Central memory CD8-positive, alpha-beta T cell (primary cell): ENCODE measurements around the gene UMAD1.

ENCODE experiments used
- ATAC-seq: fragments of 150-1000 bp; cut with Tn5 transposase; replicated peaks from 2 replicates; pipeline ENCODE4 v1.10.0; 2022; ENCODE audit warnings: mild to moderate bottlenecking, moderate FRiP score, moderate number of reproducible peaks; ENCODE audit not compliant: poor library complexity, severe bottlenecking; ENCODE audit errors: extremely low read depth
- DNase-seq, 2 donors: peaks; one replicate each; pipeline ENCODE4 v3.0.0; 2021; ENCODE audit warnings: low spot score in 2 of 2
- H3K27ac Mint-ChIP-seq: one replicate; pipeline ENCODE4 v1.8.0; 2022; ENCODE audit warnings: low read depth, mild to moderate bottlenecking, moderate library complexity, mixed read lengths
- H3K27me3 Mint-ChIP-seq: one replicate; pipeline ENCODE4 v1.8.0; 2022; ENCODE audit warnings: mixed read lengths
- H3K36me3 Mint-ChIP-seq: one replicate; pipeline ENCODE4 v1.8.0; 2022; ENCODE audit warnings: mild to moderate bottlenecking, moderate library complexity, mixed read lengths; ENCODE audit not compliant: insufficient read depth
- H3K4me1 Mint-ChIP-seq: one replicate; pipeline ENCODE4 v1.8.0; 2022; ENCODE audit warnings: mixed read lengths
- H3K4me3 Mint-ChIP-seq: one replicate; pipeline ENCODE4 v1.8.0; 2022; ENCODE audit warnings: mild to moderate bottlenecking, moderate library complexity, mixed read lengths
- H3K9me3 Mint-ChIP-seq: one replicate; pipeline ENCODE4 v1.8.0; 2022; ENCODE audit warnings: mixed read lengths

UMAD1 gene

GRCh38 chr7:7851991-7852390, 211.4 kb downstream of the UMAD1 start:
- ATAC-seq (no peak), DNase-seq (no peak)
- Mint-ChIP-seq H3K27me3 (no peaks in the 10 kb centered on the region), H3K27ac (peak overlapping the region; percentile 46), H3K9me3 (peaks cover 6% of the 10 kb centered on the region), H3K36me3 (no peaks in the 10 kb centered on the region), H3K4me1 (peaks cover 48% of the 10 kb centered on the region), H3K4me3 (no peak overlapping the region)

DNA sequence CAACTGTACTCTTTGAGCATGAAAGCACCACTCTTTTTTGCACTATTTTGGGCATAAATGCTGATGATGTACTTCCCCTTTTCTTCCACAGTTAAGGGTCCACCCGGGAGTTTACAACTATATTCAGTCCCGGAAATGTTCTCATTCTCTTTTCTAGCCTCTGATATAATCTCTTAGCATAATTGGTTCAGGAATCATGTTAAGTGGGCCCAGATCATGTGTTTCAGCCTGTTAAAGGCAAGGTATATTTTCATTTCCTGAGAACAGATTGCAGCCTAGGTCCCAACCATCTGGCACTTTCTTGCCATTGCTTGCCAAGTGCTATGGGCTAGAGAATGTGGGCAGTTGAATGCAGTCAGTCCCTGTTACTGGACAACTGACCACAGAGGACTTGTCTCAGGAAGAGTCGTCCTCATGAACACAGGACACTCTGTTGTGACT, 216.6 kb downstream of the UMAD1 start:
- Mint-ChIP-seq H3K9me3 (peaks cover 6% of the 10 kb centered on the region), H3K4me1 (peaks cover 11% of the 10 kb centered on the region), H3K27ac (no peak overlapping the region), H3K36me3 (peaks cover 1% of the 10 kb centered on the region), H3K27me3 (no peaks in the 10 kb centered on the region), H3K4me3 (no peak overlapping the region)
- ATAC-seq (no peak), DNase-seq (no peak)

DNA sequence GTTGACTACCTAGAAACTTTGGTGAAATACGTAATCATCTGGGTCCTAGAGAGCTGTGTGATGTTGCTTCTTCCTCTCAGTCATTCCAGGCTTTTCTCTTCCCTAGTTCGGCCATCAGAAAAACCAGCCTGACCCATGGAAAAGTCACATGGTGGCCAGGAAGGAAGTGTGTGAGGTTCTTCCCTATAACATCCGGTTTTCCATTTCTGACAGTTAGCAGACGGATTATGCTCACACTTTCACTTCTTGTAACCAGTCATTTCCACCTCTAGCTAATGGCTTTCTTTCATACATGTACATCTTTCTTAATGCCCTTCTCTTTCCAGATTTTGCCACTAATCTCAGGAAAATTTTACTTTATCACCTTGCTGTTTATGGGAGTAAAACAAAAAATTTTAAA, 218.0 kb downstream of the UMAD1 start:
- peaks cover 1% of the 10 kb centered on the region for H3K36me3 Mint-ChIP-seq
- H3K9me3 Mint-ChIP-seq = peaks cover 6% of the 10 kb centered on the region
- no peak overlapping the region for H3K27ac Mint-ChIP-seq
- H3K4me3 Mint-ChIP-seq = no peak overlapping the region
- no peak for DNase-seq
- peaks cover 6% of the 10 kb centered on the region for H3K4me1 Mint-ChIP-seq
- H3K27me3 Mint-ChIP-seq = no peaks in the 10 kb centered on the region
- ATAC-seq = no peak

GRCh38 chr7:7859411-7859810, 218.9 kb downstream of the UMAD1 start:
- Mint-ChIP-seq H3K27me3 (no peaks in the 10 kb centered on the region), H3K4me1 (peaks cover 6% of the 10 kb centered on the region), H3K4me3 (no peak overlapping the region), H3K36me3 (peaks cover 1% of the 10 kb centered on the region), H3K9me3 (peaks cover 6% of the 10 kb centered on the region), H3K27ac (no peak overlapping the region)
- no peak for DNase-seq
- no peak for ATAC-seq

- ATAC-seq = no peak
- no peak overlapping the region for H3K4me3 Mint-ChIP-seq
- H3K36me3 Mint-ChIP-seq = peaks cover 1% of the 10 kb centered on the region
- no peaks in the 10 kb centered on the region for H3K27me3 Mint-ChIP-seq
- H3K9me3 Mint-ChIP-seq = peaks cover under 1% of the 10 kb centered on the region
- H3K27ac Mint-ChIP-seq = no peak overlapping the region
- DNase-seq = no peak
- peaks cover under 1% of the 10 kb centered on the region for H3K4me1 Mint-ChIP-seq
These were observed 220.7 kb downstream of the UMAD1 start for GRCh38 chr7:7861211-7861633.

DNA sequence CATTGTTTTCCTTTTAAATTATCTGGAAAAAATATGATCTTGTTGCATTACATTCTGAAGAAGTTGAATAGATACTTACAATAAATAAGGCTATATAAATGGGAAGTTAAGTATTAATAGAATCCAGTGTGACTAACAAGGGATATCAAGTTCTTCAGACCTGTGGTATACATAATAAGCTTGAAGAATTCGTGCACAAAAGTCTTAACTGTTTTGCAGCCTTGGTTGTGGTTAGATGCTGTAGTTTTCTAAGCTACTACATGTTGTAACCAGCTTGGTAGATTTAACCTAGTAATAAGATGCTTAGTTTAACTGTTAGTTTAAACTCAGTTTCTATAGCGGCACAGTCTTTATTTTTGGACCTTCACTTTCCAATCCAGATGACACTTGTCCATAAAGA, 221.8 kb downstream of the UMAD1 start:
- Mint-ChIP-seq H3K4me3 (no peak overlapping the region), H3K36me3 (peaks cover 1% of the 10 kb centered on the region), H3K9me3 (no peaks in the 10 kb centered on the region), H3K4me1 (no peaks in the 10 kb centered on the region), H3K27ac (no peak overlapping the region), H3K27me3 (no peaks in the 10 kb centered on the region)
- ATAC-seq (no peak), DNase-seq (no peak)

GRCh38 chr7:7867846-7868571, 227.5 kb downstream of the UMAD1 start:
- Mint-ChIP-seq H3K36me3 (peaks cover 1% of the 10 kb centered on the region), H3K4me1 (no peaks in the 10 kb centered on the region), H3K27ac (no peak overlapping the region), H3K9me3 (no peaks in the 10 kb centered on the region), H3K4me3 (no peak overlapping the region), H3K27me3 (no peaks in the 10 kb centered on the region)
- DNase-seq = no peak
- ATAC-seq = no peak

DNA sequence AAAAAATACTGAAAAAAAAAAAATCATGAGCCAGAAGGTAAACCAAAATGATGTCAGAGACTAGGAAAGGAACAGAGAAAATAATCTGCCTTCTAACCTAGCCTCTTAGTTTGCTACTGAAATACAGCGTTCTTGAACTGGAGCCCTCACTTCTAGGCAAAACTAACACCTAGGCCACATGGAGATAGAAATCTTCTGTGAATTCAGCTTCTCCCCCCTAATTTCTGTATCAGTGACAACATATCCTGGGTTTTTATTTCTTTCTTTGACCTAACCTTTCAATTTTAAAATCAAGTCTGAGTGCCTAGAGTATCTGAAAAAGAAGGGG, 228.0 kb downstream of the UMAD1 start:
- H3K4me1 Mint-ChIP-seq = no peaks in the 10 kb centered on the region
- no peak for ATAC-seq

GRCh38 chr7:7869036-7869435, 228.5 kb downstream of the UMAD1 start:
- peaks cover 1% of the 10 kb centered on the region for H3K36me3 Mint-ChIP-seq
- H3K27me3 Mint-ChIP-seq = no peaks in the 10 kb centered on the region
- no peaks in the 10 kb centered on the region for H3K4me1 Mint-ChIP-seq
- ATAC-seq (no peak), DNase-seq (no peak)
- no peak overlapping the region for H3K27ac Mint-ChIP-seq
- H3K9me3 Mint-ChIP-seq = no peaks in the 10 kb centered on the region
- H3K4me3 Mint-ChIP-seq = no peak overlapping the region

More for the DNA sequence above, 228.0 kb downstream of the UMAD1 start:
- H3K27me3 Mint-ChIP-seq = no peaks in the 10 kb centered on the region
- no peak overlapping the region for H3K4me3 Mint-ChIP-seq
- H3K36me3 Mint-ChIP-seq = peaks cover 1% of the 10 kb centered on the region
- no peak for DNase-seq
- no peak overlapping the region for H3K27ac Mint-ChIP-seq
- no peaks in the 10 kb centered on the region for H3K9me3 Mint-ChIP-seq

GRCh38 chr7:7869651-7870050, 229.1 kb downstream of the UMAD1 start:
- Mint-ChIP-seq H3K27ac (no peak overlapping the region), H3K4me3 (no peak overlapping the region), H3K9me3 (no peaks in the 10 kb centered on the region), H3K27me3 (no peaks in the 10 kb centered on the region), H3K4me1 (no peaks in the 10 kb centered on the region), H3K36me3 (peaks cover 1% of the 10 kb centered on the region)
- DNase-seq (no peak), ATAC-seq (no peak)

DNA sequence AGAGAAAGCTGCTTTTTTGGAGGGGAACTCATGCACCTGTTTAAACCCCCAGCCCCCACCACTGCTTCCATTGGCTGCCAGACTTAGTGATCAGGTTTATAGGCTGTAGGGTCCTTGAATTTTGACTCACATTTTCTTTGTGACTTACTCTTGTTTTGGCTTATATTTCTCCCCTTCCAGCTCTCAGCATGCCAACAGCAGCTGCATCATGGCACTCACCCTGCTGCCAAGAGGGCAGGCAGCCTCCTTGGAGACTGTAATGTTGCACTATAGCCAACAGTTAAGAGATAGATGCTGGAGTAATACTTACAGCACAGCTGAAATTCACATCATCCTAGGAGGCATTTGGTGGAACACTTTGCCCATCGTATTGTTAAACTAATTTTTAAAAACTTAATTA, 230.0 kb downstream of the UMAD1 start:
- Mint-ChIP-seq H3K27me3 (no peaks in the 10 kb centered on the region), H3K9me3 (no peaks in the 10 kb centered on the region), H3K27ac (no peak overlapping the region), H3K36me3 (peaks cover 1% of the 10 kb centered on the region), H3K4me3 (no peak overlapping the region), H3K4me1 (no peaks in the 10 kb centered on the region)
- DNase-seq (no peak), ATAC-seq (no peak)

- Mint-ChIP-seq H3K27me3 (no peaks in the 10 kb centered on the region), H3K9me3 (no peaks in the 10 kb centered on the region), H3K36me3 (peaks cover 3% of the 10 kb centered on the region), H3K27ac (peak overlapping the region; percentile 17), H3K4me1 (no peaks in the 10 kb centered on the region), H3K4me3 (no peak overlapping the region)
- no peak for ATAC-seq
- no peak for DNase-seq
These were observed 235.9 kb downstream of the UMAD1 start for GRCh38 chr7:7876419-7876818.

DNA sequence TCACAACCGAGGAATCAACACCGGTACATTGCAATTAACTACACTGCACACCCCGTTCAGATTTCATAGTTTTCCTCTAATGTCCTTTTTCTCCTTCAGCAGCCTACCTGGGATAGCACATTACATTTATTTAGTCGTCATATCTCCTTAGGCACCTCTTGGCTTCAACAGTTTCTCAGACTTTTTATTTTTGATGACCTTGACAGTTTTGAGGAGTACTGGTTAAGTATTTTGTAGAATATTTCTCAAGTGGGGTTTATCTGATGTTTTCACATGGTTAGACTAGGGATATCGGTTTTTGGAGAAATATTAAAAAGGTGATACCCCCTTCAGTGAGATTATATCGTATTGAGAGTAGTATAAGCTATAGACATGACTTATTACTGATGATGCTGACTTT, 241.0 kb downstream of the UMAD1 start:
- Mint-ChIP-seq H3K27me3 (no peaks in the 10 kb centered on the region), H3K27ac (no peak overlapping the region), H3K4me1 (no peaks in the 10 kb centered on the region), H3K4me3 (no peak overlapping the region), H3K36me3 (peaks cover 2% of the 10 kb centered on the region), H3K9me3 (no peaks in the 10 kb centered on the region)
- no peak for DNase-seq
- ATAC-seq = no peak
